Neural cell (in vitro differentiated cells): ENCODE measurements around the gene CNDP2.

ENCODE experiments used
- CTCF ChIP-seq: fragments of 450-650 bp; IDR thresholded peaks from 2 replicates; pipeline ENCODE4 v1.5.1; 2014; ENCODE audit warnings: antibody characterized with exemption, mild to moderate bottlenecking, moderate library complexity; ENCODE audit not compliant: poor library complexity, severe bottlenecking
- EP300 ChIP-seq: fragments of 450-650 bp; conservative IDR thresholded peaks from 2 replicates; pipeline ENCODE4 v1.6.1; 2014; ENCODE audit warnings: antibody characterized with exemption, mild to moderate bottlenecking, moderate library complexity; ENCODE audit not compliant: poor library complexity, severe bottlenecking
- EZH2 ChIP-seq: fragments of 200-600, 300-800 bp; shearing (Covaris generic), sonication (generic); IDR thresholded peaks from 2 replicates; pipeline ENCODE4 v1.6.1; 2014; ENCODE audit warnings: antibody characterized with exemption, low read length, borderline replicate concordance, mild to moderate bottlenecking; ENCODE audit not compliant: insufficient read depth, poor library complexity, severe bottlenecking
- MXI1 ChIP-seq: fragments of 450-650 bp; conservative IDR thresholded peaks from 2 replicates; pipeline ENCODE4 v1.6.1; 2014; ENCODE audit warnings: antibody characterized with exemption, mild to moderate bottlenecking; ENCODE audit not compliant: poor library complexity, severe bottlenecking
- POLR2AphosphoS5 ChIP-seq: IDR thresholded peaks from 2 replicates; pipeline ENCODE4 v1.6.1; 2012
- REST ChIP-seq: IDR thresholded peaks from 2 replicates; pipeline ENCODE4 v1.6.1; 2012; ENCODE audit warnings: borderline replicate concordance
- TAF1 ChIP-seq: IDR thresholded peaks from 2 replicates; pipeline ENCODE4 v1.6.1; 2012; ENCODE audit warnings: low read depth

- TF ChIP-seq CTCF, result no peak
- no peak for TF ChIP-seq MXI1
- no peak for TF ChIP-seq REST
- TF ChIP-seq TAF1, result no peak
- TF ChIP-seq EP300, result no peak
- TF ChIP-seq EZH2, result no peak
- no peak for TF ChIP-seq POLR2AphosphoS5
Measured at GRCh38 chr18:74498712-74499627, 2.8 kb downstream of the CNDP2 start.
